Neural crest cell (in vitro differentiated cells): ENCODE results near the gene GNG2. TPM values are rescaled to one million over a fixed set of nuclear protein-coding genes. Genes with fewer than 3 reads are reported as not detected.
A peak's percentile ranks its signal among the peaks of the same experiment; 100 is the strongest.

ENCODE experiments used
- DNase-seq: peaks from one replicate; pipeline ENCODE4 v3.0.0; 2021; ENCODE audit warnings: low read depth, mixed read lengths, low spot score
- H3K27ac Mint-ChIP-seq: one replicate; pipeline ENCODE4 v1.8.0; 2021; ENCODE audit warnings: mild to moderate bottlenecking, mixed read lengths; ENCODE audit not compliant: unreplicated experiment
- H3K27me3 Mint-ChIP-seq: 2 replicates; pipeline ENCODE4 v1.8.0; 2021; ENCODE audit warnings: low read depth, mild to moderate bottlenecking, mixed read lengths
- H3K36me3 Mint-ChIP-seq: 2 replicates; pipeline ENCODE4 v1.8.0; 2021; ENCODE audit warnings: low read depth, mild to moderate bottlenecking, mixed read lengths
- H3K4me1 Mint-ChIP-seq: 2 replicates; pipeline ENCODE4 v1.8.0; 2021; ENCODE audit warnings: mixed read lengths
- H3K4me3 Mint-ChIP-seq: one replicate; pipeline ENCODE4 v1.8.0; 2021; ENCODE audit warnings: mild to moderate bottlenecking, mixed read lengths
- H3K9me3 Mint-ChIP-seq: 2 replicates; pipeline ENCODE4 v1.8.0; 2021; ENCODE audit warnings: mixed read lengths
- total RNA-seq: library from RNA; stranded (reverse); gene quantifications from 2 replicates; pipeline ENCODE4 v1.2.1, GENCODE V29; 2021
- TF ChIP-seq, protein P1 (sequence below): fragments of 200-600 bp; sonication (generic); conservative IDR thresholded peaks from 2 replicates; pipeline ENCODE4 v1.5.0; 2021; ENCODE audit warnings: antibody characterized with exemption, mild to moderate bottlenecking

Gene GNG2
- total RNA-seq, 1 donor from 2014 or later, result 174 TPM

- H3K27me3 Mint-ChIP-seq, result no peaks in the 10 kb centered on the region
- TF ChIP-seq, protein P1, sequence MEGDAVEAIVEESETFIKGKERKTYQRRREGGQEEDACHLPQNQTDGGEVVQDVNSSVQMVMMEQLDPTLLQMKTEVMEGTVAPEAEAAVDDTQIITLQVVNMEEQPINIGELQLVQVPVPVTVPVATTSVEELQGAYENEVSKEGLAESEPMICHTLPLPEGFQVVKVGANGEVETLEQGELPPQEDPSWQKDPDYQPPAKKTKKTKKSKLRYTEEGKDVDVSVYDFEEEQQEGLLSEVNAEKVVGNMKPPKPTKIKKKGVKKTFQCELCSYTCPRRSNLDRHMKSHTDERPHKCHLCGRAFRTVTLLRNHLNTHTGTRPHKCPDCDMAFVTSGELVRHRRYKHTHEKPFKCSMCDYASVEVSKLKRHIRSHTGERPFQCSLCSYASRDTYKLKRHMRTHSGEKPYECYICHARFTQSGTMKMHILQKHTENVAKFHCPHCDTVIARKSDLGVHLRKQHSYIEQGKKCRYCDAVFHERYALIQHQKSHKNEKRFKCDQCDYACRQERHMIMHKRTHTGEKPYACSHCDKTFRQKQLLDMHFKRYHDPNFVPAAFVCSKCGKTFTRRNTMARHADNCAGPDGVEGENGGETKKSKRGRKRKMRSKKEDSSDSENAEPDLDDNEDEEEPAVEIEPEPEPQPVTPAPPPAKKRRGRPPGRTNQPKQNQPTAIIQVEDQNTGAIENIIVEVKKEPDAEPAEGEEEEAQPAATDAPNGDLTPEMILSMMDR, result no peak
- no peak overlapping the region for H3K27ac Mint-ChIP-seq
- peaks cover 51% of the 10 kb centered on the region for H3K4me1 Mint-ChIP-seq
- no peaks in the 10 kb centered on the region for H3K9me3 Mint-ChIP-seq
- no peak for DNase-seq
- H3K4me3 Mint-ChIP-seq, result no peak overlapping the region
- H3K36me3 Mint-ChIP-seq, result peaks cover 7% of the 10 kb centered on the region
Observed at GRCh38 chr14:51938821-51939220, 78.4 kb downstream of the GNG2 start.

GRCh38 chr14:51939226-51939625 lies 78.8 kb downstream of the GNG2 start:
- Mint-ChIP-seq H3K27ac (peak overlapping the region; percentile 24), H3K4me1 (peaks cover 48% of the 10 kb centered on the region), H3K9me3 (peaks cover 2% of the 10 kb centered on the region), H3K4me3 (no peak overlapping the region), H3K36me3 (peaks cover 11% of the 10 kb centered on the region), H3K27me3 (no peaks in the 10 kb centered on the region)
- TF ChIP-seq, protein P1, result no peak
- no peak for DNase-seq

- H3K27ac Mint-ChIP-seq, result no peak overlapping the region
- no peak overlapping the region for H3K4me3 Mint-ChIP-seq
- H3K36me3 Mint-ChIP-seq, result peaks cover 16% of the 10 kb centered on the region
- peaks cover 2% of the 10 kb centered on the region for H3K9me3 Mint-ChIP-seq
- TF ChIP-seq, protein P1, result no peak
- no peak for DNase-seq
- H3K4me1 Mint-ChIP-seq, result peaks cover 42% of the 10 kb centered on the region
- no peaks in the 10 kb centered on the region for H3K27me3 Mint-ChIP-seq
Observed at GRCh38 chr14:51939755-51940301, 79.4 kb downstream of the GNG2 start.

DNA sequence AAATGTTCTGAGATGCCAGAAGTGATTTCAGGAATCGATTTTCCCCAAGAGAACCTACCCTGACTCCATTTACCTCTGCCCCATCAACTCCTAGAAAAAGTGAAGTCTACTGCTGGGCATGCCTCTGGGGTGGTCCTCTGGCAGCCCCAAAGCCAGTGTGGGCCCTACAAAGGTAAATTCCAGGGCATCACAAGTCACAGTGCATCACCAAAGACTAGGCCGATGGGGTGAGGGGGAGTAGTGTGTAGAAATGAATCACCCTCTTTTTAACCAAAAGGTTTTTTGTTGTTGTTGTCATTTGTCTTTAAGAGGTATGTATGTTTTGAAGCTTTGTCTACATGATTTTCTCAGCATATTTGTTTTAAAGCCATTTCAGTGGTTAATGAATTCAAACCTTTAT lies 82.6 kb downstream of the GNG2 start:
- Mint-ChIP-seq H3K4me3 (no peak overlapping the region), H3K27ac (no peak overlapping the region), H3K9me3 (peaks cover 20% of the 10 kb centered on the region), H3K4me1 (peaks cover 36% of the 10 kb centered on the region), H3K27me3 (no peaks in the 10 kb centered on the region), H3K36me3 (peaks cover 43% of the 10 kb centered on the region)
- no peak for DNase-seq
- TF ChIP-seq, protein P1, result no peak

GRCh38 chr14:51950007-51950406 lies 89.6 kb downstream of the GNG2 start:
- TF ChIP-seq, protein P1, result no peak
- Mint-ChIP-seq H3K27me3 (no peaks in the 10 kb centered on the region), H3K4me1 (peaks cover 50% of the 10 kb centered on the region), H3K4me3 (no peak overlapping the region), H3K9me3 (peaks cover 20% of the 10 kb centered on the region), H3K36me3 (peaks cover 77% of the 10 kb centered on the region), H3K27ac (no peak overlapping the region)
- no peak for DNase-seq
